HG03521 (cell line): Measurements from ENCODE around the gene MYO7B.

Source experiments
- ATAC-seq: cut with Tn5 transposase; IDR thresholded peaks from one replicate; pipeline ENCODE4 v1.9.1; 2021; ENCODE audit warnings: mild to moderate bottlenecking, moderate library complexity; ENCODE audit not compliant: unreplicated experiment

The MYO7B gene

GRCh38 chr2:127646487-127647241 lies 111.2 kb downstream of the MYO7B start:
- no peak for ATAC-seq

DNA sequence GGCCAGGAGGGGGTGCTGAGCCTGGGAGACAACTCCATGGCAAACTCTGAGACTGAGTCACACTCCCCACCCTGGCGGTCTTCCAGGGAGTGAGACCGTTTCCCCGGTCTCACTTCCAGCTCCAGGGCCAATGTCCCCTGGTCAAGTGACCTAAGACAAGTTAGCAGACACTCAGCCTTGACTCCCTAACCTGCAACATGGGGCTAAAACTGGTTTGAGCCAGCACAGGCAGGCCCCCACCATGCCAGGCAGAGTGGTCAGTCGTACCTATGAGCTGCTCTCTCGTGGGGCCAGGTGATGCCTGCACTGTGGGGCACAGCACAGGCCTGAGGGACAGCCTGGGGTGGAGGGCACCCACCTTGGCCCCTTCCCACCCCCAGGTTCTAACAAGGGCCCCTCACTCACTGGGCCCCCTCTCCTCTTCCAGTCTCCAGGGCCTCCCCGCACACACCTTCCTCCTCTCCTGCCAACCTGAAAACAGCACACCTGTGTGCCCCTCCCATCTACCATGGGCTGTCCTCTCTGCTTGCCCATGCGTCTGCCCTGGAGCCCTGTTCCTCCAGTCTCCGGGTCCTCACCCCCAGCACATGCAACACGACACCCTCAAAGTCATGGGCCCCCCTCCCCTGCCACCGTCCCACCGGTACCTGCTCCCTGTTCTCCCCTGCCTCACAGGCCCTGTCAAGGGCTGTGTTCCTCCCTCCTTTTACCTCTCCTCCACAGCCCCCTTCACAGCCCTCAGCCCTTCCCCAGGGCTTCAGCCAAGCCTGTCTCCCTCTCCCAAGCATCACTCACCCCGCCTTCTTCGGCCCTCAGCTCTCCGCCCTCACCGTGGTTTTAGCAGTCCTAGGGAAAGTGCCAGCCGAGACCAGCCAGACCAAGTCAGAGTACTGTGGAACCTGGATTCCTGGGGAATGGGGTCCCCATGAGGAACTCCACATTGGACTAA lies 112.0 kb downstream of the MYO7B start:
- ATAC-seq, result no peak

GRCh38 chr2:127648321-127648720 lies 112.8 kb downstream of the MYO7B start:
- no peak for ATAC-seq

GRCh38 chr2:127649100-127649611 lies 113.7 kb downstream of the MYO7B start:
- no peak for ATAC-seq

GRCh38 chr2:127649684-127650040 lies 114.2 kb downstream of the MYO7B start:
- ATAC-seq, result no peak

- ATAC-seq, result no peak
Measured at GRCh38 chr2:127650041-127650784, 114.7 kb downstream of the MYO7B start.

GRCh38 chr2:127650785-127651380 lies 115.4 kb downstream of the MYO7B start:
- ATAC-seq, result no peak

GRCh38 chr2:127651381-127651809 lies 115.9 kb downstream of the MYO7B start:
- ATAC-seq, result no peak

GRCh38 chr2:127651971-127652550 lies 116.6 kb downstream of the MYO7B start:
- no peak for ATAC-seq

- ATAC-seq, result no peak
Measured at GRCh38 chr2:127652786-127653357, 117.4 kb downstream of the MYO7B start.

DNA sequence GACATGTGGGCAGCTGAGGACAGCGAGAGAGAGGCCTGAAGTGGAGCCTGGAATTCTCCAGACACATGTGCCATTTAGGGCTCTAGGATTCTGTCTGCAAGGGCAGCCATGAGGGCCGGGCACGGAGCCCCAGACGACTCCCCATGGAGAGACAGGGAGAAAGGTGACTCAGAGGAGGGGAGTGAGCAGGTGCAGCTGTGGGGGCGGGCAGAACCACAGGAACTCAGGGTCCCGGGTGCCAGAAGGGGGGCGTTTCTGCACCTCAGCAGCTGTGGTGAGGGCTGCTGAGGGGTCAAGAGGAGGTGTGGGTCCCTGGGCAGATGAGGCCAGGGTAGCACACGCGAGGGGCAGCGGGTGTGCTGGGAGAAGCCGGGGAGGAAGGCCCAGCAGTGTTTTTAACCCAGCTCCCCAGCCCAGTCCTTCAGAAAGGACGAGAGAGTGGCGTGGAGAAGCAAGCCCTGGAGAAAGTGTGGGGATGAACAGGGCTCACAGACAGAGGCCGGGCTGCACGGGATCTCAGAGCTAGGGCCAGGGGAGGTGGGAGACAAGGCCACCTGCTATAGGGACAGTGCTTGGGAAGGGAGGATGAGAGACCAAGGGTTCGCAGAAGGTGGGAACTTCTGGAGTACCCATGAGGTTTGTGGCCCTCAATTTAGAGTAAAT lies 118.1 kb downstream of the MYO7B start:
- ATAC-seq, result no peak

DNA sequence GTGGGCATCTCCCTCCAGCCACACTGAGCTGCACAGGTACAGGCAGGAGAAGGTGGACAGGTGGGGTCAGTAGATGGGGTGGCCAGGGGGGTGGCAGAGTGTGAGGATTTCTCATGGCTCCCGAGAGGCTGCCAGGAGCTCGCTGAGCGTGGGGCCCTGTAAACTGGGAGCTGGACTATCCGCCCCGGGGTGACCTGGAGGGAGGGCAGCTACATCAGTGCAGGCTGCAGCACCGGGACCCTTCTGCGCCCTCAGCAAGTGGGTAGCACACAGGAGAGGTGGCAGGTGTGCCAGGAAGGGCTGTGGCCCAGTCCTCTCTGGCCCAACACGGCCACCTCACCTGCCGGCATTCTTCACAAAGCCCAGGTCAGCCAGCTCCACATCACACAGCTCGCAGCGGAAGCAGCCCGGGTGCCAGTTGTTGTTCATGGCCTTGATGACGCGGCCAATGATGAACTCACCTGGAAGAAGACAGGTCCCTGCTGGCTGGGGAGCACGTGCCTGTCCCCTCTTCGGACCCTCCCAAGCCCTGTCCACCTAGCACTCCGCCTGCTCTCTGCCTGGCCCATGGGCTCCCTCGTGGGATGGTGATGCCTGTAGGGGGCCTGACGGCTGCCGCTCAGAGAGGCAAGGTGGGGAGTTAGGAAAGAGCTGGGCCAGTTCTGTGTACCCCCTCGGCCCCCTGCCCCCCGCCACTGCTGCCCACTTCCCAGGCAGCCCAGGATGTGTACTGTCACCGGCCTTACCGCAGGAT lies 118.8 kb downstream of the MYO7B start:
- ATAC-seq, result no peak

- no peak for ATAC-seq
Measured at GRCh38 chr2:127654838-127655175, 119.3 kb downstream of the MYO7B start.

GRCh38 chr2:127655209-127656073 lies 120.0 kb downstream of the MYO7B start:
- ATAC-seq, result no peak

- no peak for ATAC-seq
Measured at GRCh38 chr2:127656569-127657231, 121.2 kb downstream of the MYO7B start.

DNA sequence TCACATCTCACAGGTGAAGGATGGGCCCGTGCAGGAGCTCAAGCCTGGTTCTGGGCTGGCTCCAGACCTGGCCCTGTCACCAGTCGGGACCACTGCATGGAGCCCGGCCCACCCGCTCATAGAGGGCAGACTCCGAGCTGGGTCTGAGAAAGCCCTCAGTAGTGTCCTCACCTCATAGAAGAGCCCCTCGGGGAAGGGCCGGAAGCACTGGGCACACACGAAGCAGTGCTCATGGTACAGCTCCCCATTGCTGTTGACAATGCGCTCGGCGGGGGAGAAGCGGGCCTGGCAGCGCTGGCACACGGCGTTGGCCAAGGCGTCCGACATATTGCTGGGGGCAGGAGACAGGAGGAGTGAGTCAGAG lies 121.7 kb downstream of the MYO7B start:
- ATAC-seq, result no peak

DNA sequence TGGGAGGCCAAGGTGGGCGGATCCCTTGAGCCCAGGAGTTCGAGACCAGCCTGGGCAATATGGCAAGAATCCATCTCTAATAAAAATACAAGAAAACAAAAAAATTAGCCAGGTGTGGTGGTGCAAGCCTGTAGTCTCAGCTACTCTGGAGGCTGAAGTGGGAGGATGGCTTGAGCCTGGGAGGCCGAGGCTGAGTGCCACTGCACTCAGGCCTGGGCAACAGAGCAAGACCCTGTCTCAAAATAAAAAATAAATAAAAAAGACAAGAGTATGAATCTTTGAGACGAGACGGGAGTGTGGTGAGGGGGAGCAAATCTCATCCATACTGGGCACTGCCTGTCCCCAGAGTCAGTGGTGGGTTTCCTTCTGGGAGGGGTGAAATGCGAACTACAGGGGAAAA lies 122.7 kb downstream of the MYO7B start:
- ATAC-seq, result no peak
